ENCODE data around the gene FBXO42.
"Not testable (repeated sequence)": the region's sequence is repeated elsewhere in the genome, so short reads cannot be mapped to it uniquely, and the experiment has no call there.

Gene FBXO42

DNA sequence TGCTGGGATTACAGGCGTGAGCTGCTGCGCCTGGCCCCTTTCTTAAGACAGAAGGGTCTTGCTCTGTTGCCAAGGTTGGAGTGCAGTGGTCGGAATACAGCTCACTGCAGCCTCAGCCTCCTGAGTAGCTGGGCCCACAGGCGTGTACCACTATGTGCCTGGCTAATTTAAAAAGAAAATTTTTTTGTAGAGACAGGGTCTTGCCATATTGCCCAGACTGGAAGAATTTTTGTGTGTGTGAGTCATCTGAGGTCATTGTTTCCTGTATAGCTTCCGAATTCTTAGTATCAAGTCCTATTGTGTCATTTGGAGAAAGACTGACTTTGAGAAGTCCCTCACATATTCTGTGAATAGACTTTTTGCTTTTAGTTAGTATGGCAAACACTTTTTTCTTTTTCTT, 19.4 kb upstream of the FBXO42 start:
- no peak for DNase-seq

DNA sequence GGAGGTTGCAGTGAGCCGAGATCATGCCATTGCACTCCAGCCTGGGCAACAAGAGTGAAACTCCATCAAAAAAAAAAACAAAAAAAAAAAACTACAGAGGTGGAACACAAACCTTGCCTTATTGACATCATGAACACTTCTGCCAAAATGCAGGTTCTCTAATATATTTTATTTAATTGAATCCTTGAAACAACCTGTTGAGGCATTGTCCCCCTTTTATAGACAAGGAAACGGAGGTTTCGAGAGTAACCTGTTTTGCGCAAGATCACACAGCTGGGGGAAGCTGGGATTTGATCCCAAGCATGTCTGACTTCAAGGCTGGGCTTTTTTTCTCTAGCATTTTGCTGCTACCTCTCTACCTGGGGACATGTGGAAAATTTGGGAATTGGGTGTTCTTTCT, 17.5 kb upstream of the FBXO42 start:
- no peak for DNase-seq

DNA sequence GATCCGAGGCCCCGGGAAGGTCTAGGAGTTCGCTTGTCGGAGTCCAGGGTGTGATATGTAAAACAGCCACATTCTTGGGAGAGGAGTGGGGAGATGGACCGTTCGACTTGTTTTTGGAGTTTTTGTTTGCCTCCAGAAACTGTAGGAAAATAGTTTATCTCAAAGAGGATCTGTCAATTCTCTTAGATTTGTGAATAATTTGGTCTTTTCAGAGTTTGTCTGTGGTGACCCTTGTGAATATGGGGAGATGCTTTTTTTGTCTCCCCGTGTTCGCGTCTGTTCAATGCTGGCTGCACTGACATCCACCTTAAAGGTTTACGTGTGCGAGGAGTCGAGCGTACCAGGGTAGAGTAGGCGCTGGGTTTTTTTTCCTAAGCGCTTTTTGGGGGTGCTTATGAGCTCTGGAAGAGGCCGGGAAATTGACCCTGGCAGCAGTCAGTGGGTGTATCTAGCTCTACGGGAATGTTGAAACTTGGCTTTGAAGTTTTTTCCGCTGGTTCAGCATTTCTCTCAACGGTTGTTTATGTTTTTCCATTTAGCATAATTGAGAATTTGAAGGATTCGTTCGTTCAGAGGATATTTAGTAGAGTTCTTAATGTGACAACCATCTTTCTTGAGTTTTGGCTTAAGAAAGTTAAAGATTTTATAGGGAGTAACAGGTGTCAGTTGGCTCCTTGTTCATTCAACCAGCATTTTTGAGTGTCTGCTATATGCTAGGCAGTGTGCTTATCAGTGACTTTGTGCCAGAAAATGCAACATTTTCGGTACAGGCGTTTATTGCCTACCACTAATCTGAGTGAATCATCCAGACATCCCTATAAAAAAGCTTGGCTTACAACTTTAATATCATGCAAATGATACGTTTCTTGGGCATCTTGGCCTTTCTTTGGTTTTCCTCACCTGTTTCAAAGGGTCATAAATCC, 15.9 kb upstream of the FBXO42 start:
- DNase-seq, result no peak

DNA sequence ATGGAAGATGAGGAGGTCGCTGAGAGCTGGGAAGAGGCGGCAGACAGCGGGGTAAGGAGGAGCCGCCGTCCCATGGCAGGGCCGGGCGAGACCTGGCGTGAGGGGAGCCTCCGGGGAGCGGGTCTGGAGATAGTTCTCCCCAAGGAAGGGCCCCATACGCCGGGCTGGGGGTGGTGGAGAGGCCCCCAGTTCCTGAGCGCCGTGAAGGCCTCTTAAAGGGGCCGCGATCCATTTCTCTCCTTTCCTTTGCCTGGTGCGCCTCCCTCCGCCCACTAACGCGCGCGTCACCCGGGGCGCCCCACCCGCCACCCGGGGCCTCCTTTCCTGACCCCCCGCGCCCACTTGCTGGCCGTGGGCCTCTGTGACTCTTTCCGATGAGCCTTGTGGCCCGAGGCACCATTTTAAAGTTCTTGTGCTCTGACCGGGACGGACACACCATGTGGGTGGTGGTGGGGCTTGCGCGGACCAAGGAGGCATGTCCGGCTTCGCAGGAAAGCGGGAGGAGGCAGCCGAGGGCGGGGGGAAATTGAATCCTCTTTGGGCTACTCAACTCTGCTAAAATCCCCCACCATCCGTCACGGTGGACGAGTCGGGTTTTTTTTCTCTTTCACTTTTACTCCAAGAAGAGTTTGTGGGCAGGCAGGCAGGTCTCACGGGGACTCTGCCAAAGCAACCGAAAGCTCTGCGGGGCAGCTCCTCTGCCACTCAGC, 15.1 kb upstream of the FBXO42 start:
- DNase-seq, result peak; percentile 39

DNA sequence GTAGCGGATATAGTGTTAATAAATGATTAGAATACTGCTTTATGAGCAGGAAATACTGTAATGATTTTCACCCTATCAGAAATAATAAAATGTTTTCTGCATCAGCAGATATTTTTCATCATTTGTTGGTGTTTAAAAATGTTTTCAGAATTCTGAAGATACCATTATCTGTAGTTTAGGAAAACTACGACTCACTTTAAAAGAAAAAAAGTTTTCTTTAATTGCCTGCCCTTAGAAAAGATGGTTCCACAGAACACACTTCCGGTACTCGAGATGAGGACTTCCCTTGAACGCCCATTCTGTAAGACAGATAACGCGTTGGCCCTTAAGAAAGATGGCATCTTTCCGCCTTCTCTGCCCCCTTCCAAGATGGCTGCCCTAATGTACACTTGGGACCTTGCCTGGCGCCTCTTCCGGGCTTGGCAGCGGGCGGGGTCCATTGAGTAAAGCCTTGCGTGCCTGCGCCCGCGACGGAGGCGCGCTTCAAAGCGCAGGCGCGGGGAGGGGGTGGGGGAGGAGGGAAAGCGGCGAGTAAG, 14.5 kb upstream of the FBXO42 start, which contains the start of gene SZRD1:
Gene SZRD1 (plus strand): TSS at position 521 of the 536 bp plus-strand sequence. CDS start 16 bp downstream, outside the sequence.
- peak; percentile 62 for DNase-seq

DNA sequence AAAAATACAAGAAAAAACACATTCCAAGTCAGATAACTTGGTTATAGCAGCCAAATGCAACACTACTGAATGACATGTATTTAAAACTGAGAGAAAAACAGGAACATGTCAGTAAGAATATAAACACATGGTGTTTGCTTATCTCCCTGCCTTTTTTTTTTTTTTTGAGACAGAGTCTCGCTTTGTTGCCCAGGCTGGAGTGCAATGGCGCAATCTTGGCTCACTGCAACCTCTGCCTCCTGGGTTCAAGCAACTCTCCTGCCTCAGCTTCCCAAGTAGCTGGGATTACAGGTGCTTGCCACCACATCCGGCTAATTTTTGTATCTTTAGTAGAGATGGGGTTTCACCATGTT, 12.8 kb upstream of the FBXO42 start:
- DNase-seq, result not testable (repeated sequence)

DNA sequence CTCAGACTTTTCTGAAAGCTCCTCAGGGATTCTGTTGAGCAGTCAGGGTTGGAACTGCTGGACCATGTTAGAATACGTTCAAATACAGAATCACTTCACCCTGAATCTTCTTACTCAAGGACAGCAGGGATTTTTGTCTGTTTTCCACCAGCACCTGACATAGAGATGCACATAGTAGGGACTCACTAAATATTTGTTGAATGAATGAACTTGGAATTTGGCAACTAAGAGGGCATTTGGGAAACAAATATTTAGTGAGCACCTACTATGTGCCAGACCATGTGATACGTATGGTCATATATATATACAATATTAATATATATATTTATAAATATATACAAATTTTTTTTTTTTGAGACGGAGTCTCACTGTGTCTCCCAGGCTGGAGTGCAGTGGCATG, 4.6 kb upstream of the FBXO42 start:
- DNase-seq, result no peak

DNA sequence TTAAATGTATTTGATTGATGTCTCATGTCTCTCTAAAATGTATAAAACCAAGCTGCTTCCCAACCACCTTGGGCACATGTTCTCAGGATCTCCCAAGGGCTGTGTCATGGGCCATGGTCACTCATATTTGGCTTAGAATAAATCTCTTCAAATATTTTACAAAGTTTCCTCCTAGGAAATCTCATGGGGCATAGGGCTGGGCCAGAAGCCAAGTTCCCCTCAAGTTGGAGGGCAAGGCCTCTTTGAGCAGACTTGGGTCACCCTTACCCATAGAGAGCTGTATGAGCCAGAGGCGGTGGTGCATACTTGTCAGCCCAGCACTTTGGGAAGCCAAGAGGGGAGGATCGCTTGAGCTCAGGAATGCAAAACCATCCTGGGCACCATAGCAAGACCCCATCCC, 2.3 kb upstream of the FBXO42 start:
- DNase-seq, result no peak

DNA sequence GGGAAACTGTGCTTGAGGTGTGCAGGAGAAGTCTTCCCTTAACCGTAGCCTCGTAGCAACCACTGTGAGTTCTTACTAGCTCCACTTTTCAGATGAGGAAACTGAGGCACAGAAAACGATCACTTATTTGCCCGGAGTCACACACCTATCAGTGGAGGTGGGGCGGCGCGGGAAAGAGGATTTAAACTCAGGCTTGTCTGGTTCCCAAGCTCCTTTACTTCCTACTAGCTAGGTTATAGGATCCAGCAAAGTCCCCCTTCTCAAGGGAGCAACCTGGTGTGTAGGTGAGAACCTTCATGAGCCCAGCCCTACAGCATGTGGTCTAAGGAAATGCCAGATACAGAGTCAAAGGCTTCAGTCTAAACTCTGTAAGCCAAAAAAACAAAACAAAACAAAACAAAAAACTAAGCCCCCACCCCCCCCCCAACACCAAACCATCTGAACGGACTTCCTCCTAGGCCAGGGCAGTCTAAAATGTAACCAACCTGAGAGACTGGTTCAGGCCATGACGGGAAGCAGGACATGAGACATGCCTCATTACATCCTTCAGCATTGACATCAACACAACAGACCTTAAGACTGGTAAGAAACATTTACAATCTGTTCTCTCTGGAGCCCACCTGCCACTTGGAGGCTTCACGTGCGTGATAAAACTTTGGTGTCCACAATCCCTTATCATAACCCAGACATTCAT, 709 bp upstream of the FBXO42 start:
- DNase-seq, result no peak

DNA sequence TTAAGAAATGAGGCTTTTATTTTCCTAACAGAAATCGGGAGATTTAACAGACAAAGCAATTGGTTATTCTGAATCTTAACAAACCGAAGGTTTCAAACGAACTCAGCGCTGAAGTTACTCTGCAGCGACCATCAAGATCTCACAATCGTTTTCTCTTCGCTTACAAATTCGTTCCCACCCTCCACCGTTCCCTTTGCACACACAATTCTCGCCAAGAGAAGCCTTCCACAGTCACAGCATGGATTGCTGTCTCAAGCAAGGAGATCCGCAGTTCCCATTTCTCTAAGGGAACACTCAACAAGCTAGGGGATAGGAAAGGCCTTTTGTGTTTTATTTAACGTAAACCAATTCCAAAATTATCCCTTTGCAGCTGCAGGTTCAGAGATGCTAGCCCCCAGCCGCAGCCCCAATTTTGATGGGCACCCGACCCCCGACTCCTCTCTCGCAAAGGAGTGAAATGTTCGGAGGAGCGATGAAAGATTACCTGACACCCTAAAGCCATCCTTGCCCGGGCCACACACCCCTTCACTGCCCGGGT, 755 bp downstream of the FBXO42 start:
- DNase-seq, result no peak

DNA sequence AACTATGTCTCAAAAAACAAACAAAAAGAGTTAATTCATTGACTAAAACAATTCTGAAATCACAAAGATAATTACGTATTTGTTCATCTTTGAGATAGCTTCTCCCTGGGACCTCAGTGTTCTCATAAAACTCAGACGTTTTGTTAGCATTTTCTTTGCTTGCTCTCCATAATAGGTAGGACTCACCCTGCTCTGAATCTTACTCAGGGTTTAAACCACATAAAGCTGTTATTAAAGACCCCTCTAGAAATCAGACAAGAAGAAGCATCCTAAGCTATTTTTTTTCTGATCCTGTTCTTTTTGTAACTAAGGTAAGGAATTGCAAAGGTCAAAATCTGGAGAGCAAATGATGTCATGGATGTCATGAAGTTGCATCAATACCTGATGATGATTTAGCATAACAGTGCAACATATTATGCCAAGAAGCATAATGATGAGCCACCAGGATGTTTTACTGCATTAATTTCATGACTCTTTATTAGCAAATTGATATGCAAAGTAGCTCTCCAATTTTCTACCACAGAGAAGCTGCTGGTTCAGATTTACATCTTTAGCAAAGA, 2.4 kb downstream of the FBXO42 start:
- DNase-seq, result no peak

DNA sequence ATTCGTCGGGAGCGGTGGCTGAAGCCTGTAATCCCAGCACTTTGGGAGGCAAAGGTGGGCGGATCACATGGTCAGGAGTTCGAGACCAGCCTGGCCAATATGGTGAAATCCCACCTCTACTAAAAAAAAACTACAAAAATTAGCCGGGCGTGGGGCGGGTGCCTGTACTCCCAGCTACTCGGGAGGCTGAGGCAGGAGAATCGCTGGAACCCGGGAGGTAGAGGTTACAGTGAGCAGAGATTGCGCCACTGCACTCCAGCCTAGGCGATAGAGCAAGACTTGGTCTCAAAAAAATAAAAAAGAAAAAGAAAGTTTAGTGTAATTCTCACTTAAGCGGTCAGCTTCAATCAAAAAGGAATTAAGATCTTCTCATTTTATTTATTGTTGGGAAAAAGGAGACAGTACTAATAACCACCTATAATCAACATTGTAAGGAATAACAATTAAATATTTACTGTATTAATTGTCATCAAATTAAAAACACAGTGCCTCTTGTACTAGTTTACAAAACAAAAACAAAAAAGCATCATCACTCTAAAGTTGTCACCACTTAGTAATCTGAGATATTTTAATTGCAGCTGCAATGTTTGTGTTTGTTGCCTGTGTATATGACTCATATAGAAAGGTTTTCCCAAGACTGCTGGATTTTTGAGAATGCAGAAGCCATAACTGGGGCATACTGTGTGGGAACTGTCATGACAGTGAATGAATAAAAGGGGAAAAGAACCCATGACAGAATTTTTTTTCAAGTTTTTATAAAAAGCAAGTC, 3.7 kb downstream of the FBXO42 start:
- no peak for DNase-seq

DNA sequence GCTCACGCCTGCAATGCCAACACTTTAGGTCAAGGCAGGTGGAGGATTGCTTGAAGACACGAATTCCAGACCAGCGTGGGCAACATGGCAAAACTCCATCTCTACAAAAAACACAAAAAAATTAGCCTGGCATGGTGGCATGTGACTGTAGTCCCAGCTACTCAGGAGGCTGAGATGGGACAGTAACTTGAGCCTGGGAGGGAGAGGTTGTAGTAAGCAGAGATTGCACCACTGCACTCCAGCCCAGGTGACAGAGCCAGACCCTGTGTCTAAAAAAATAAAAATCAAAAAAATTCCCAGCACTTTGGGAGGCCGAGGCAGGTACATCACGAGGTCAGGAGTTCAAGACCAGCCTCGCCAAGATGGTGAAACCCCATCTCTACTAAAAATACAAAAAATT, 9.0 kb downstream of the FBXO42 start:
- not testable (repeated sequence) for DNase-seq

DNA sequence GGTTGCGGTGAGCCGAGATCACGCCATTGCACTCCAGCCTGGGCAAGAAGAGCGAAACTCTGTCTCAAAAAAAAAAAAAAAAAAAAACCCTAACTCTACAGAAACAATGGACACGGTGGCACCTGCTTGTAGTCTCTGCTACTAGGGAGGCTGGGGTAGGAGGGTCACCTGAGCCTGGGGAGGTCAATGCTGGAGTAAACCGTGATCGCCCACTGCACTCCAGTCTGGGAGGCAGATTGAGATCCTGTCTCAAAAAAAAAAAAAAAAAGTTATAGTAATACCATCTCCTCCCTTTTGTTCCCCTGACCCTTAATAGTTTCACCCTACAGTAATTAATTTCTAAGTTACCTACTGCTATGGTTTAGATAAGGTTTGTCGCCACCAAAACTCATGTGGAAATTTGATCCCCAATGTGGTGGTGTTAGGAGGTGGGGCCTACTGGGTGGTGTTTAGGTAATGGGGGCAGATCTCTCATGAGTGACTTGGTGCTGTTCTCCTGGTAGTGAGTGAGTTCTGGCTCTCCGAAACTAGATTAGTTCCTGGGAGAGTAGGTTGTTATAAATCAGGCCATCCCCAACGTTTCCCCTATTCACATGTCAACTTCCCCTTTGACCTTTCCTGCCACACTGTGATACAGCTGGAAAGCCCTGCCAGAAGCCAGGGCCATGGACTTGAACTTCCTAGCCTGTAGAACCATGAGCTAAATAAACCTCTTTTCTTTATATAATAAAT, 9.8 kb downstream of the FBXO42 start:
- DNase-seq, result no peak

DNA sequence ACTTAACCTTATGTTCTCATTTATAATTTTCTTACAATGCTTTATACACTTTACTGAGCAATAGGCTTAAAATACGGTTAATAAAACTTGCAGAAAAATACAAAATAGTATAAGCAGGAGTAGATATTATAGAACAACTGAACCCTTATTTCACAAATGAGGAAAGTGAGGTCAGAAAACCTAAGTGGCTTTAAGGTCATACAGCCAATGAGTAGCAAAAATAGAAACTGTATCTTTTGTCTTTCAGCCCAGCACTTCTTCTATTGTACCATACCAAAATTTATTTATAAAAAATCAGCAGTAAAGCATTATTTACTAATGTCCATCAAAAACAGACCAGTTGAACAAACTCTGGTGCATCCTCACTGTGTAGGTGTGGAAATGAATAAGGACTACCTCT, 11.6 kb downstream of the FBXO42 start:
- DNase-seq, result no peak

DNA sequence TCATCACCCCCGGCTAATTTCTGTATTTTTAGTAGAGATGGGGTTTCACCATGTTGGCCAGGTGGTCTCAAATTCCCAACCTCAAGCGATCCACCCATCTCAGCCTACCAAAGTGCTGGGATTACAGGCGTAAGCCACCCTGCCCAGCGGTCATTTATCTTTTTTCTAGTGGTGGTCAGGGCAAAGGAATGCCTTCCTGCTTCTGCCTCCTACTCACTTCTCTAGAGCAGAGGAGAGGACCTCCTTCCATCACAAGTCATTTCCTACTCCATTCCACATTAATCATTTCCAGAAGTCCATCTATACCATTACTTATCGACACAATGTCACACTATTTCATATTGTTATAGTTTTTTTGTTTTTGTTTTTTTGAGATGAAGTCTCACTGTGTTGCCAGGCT, 13.3 kb downstream of the FBXO42 start:
- DNase-seq, result no peak

DNA sequence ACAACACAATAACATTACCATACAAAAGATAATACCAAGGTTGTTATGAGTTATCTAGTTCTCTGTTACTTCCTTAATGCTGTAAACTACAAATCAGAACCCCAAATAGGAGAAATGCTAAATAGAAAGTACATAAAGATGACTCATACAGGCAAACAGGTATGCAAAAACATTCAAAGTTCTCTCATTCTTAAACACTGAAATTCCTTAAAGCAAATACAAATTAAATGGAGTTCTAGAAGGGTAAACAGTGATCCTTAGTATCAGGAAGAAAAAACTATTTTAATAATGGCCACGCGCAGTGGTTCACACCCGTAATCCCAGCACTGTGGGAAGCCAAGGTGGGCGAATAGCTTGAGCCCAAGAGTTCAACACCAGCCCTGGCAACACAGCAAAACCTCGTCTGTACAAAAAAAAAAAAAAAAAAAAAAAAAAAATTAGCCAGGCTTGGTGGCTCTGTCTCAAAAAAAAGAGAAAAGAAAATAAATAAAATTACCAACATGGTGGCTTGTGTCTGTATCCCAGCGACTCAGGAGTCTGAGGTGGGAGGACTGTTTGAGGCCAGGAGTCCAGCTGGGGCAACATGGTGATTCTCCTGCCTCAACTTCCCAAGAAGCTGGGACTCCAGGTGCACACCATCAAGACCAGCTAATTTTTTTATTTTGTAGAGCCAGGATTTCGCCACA, 17.5 kb downstream of the FBXO42 start:
- DNase-seq, result no peak

DNA sequence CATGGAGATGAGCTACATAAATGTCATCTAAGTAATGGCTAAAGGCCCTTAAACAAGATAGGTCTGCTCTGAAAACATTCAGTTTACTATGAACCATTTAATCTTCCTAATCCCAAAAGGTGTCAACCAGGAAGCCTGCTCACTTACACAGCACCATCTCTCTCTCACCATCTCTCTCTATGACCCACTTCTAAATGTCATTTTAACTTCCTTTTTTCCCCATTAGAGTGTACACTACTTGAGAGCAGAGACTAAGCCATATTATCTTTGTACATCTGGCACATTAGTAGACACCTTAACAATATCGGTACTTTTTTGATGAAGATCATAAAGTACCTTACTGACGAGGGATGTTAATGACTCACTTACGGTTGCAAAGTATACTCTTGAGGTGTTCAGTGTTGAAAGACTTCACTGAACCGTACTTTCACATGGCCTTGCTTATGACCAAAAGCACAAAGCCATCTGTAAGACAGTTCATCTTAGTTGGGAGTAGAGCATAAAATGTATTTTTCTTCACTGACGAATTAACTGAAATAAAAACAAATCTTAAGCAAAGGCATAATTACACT, 25.4 kb downstream of the FBXO42 start:
- no peak for DNase-seq

DNA sequence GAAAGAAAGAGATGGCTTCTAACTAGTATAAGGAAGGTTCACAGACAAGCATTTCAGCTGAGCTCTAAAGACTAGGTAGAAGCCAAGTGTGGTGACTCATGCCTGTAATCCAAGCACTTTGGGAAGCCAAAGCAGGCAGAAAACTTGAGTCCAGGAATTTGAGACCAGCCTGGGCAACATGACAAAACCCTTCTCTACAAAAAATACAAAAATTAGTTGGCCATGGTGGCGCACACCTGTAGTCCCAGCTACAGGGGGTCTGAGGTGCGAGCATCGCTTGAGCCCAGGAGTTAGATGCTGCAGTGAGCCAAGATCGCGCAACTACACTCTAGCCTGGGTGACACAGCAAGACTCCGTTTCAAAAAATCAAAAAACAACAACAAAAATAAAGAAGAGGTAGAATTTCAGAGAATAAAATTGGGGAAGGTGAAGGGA, 27.8 kb downstream of the FBXO42 start:
- DNase-seq, result no peak
